GM12878 (cell line): ENCODE data around the gene IL19. TPM values are rescaled to one million over a fixed set of nuclear protein-coding genes. Genes with fewer than 3 reads are reported as not detected.

ENCODE experiments used
- BCL3 ChIP-seq: IDR thresholded peaks from 2 replicates; pipeline ENCODE4 v1.6.1; 2011; ENCODE audit warnings: borderline replicate concordance, low read depth, mild to moderate bottlenecking, moderate library complexity, low read length; ENCODE audit not compliant: insufficient read depth, poor library complexity, severe bottlenecking
- CEBPZ ChIP-seq: fragments of 150-350 bp; IDR thresholded peaks from 2 replicates; pipeline ENCODE4 v1.6.1; 2016; ENCODE audit warnings: low read depth, low read length
- CHD1 ChIP-seq: IDR thresholded peaks from 2 replicates; pipeline ENCODE4 v1.6.1; 2012; ENCODE audit warnings: low read depth, low read length, improper control_type of control experiment
- CHD2 ChIP-seq: IDR thresholded peaks from 2 replicates; pipeline ENCODE4 v1.6.1; 2011; ENCODE audit warnings: low read depth, low read length, improper control_type of control experiment, borderline replicate concordance
- EP300 ChIP-seq, 2 experiments: fragments of 150-350 bp in 1 of 2; IDR thresholded peaks; 2 replicates each; pipeline ENCODE4 v1.6.1; 2011 to 2012; ENCODE audit warnings: low read depth in 2 of 2, low read length in 2 of 2, borderline replicate concordance in 1 of 2, improper control_type of control experiment in 1 of 2, inconsistent platforms in 1 of 2; ENCODE audit not compliant: control insufficient read depth in 1 of 2
- EZH2 ChIP-seq: IDR thresholded peaks from 2 replicates; pipeline ENCODE4 v1.6.1; 2012; ENCODE audit warnings: low read depth, mild to moderate bottlenecking, control low read depth, inconsistent platforms, low read length, borderline replicate concordance; ENCODE audit not compliant: control insufficient read depth
- GATAD2B ChIP-seq: fragments of 450-650 bp; conservative IDR thresholded peaks from 2 replicates; pipeline ENCODE4 v1.6.1; 2017; ENCODE audit warnings: low read depth, mild to moderate bottlenecking, moderate library complexity
- LARP7 ChIP-seq: fragments of 450-650 bp; IDR thresholded peaks from 2 replicates; pipeline ENCODE4 v1.6.1; 2017; ENCODE audit warnings: mild to moderate bottlenecking
- NFIC ChIP-seq: IDR thresholded peaks from 2 replicates; pipeline ENCODE4 v1.6.1; 2012; ENCODE audit warnings: low read depth, mild to moderate bottlenecking, inconsistent platforms, low read length, moderate library complexity
- NFYA ChIP-seq: IDR thresholded peaks from 2 replicates; pipeline ENCODE4 v1.6.1; 2011; ENCODE audit warnings: low read depth, mild to moderate bottlenecking, low read length, improper control_type of control experiment, borderline replicate concordance
- NR2C1 ChIP-seq: fragments of 450-650 bp; IDR thresholded peaks from 2 replicates; pipeline ENCODE4 v1.6.1; 2017; ENCODE audit warnings: antibody characterized with exemption, mild to moderate bottlenecking, moderate library complexity
- PRDM15 ChIP-seq: fragments of 450-650 bp; formaldehyde crosslinking; IDR thresholded peaks from 2 replicates; pipeline ENCODE4 v1.4.0; 2020; ENCODE audit warnings: mild to moderate bottlenecking, moderate library complexity
- RFX5 ChIP-seq: IDR thresholded peaks from 2 replicates; pipeline ENCODE4 v1.6.1; 2011; ENCODE audit warnings: low read depth, low read length, improper control_type of control experiment
- SPI1 ChIP-seq: IDR thresholded peaks from 2 replicates; pipeline ENCODE4 v1.6.1; 2011; ENCODE audit warnings: low read depth, mild to moderate bottlenecking, low read length, moderate library complexity, borderline replicate concordance; ENCODE audit not compliant: insufficient read depth
- SRF ChIP-seq, 2 experiments: IDR thresholded peaks; 2 replicates each; pipeline ENCODE4 v1.6.1; 2011; ENCODE audit warnings: low read depth in 2 of 2, low read length in 2 of 2, mild to moderate bottlenecking in 1 of 2, moderate library complexity in 1 of 2
- TAF1 ChIP-seq: IDR thresholded peaks from 2 replicates; pipeline ENCODE4 v1.6.1; 2011; ENCODE audit warnings: mild to moderate bottlenecking, low read depth, low read length, borderline replicate concordance
- ZNF207 ChIP-seq: fragments of 450-650 bp; IDR thresholded peaks from 2 replicates; pipeline ENCODE4 v1.6.1; 2014; ENCODE audit warnings: antibody characterized with exemption, mild to moderate bottlenecking, borderline replicate concordance
- ZNF274 ChIP-seq: IDR thresholded peaks from one replicate; pipeline ENCODE4 v1.8.0; 2011; ENCODE audit not compliant: insufficient read length, insufficient read depth
- polyA plus RNA-seq, 11 experiments: library from polyadenylated mRNA; depleted of rRNA in 4 of 11; unstranded in 6 of 11; stranded (reverse) in 5 of 11; fragments of >200 nt; fragmentation: Nextera tagmentation in 4 of 11; fragmentation: Illumina TruSeq in 1 of 11; extraction: Ambion mirVana in 4 of 11; extraction: Trizol in 1 of 11; gene quantifications; 1 replicate in 1 of 11; 2 replicates in 10 of 11; pipeline versions ENCODE4 v1.2.1 to v1.2.3, GENCODE V29; 2011 to 2016; ENCODE audit warnings: inconsistent platforms in 2 of 11, missing spikeins in 2 of 11, low read depth in 1 of 11
- total RNA-seq, 4 experiments: library from RNA; depleted of rRNA in 3 of 4; stranded (reverse); fragments of >200 nt in 3 of 4; fragmentation: Illumina TruSeq in 1 of 4; extraction: Trizol in 1 of 4; gene quantifications; 2 replicates each; pipeline versions ENCODE4 v1.2.1 to v1.2.3, GENCODE V29; 2013 to 2021

The IL19 gene
- total and polyA plus RNA-seq, 10 of the 15 experiments (the other 5 are each of a cell fraction or from before 2014, with no cell fraction given) = 0.10 to 0.73 (median 0.28) TPM; not detected in 6

- TF ChIP-seq PRDM15 (CRISPR knock-in tag) (no peak), ZNF274 (no peak), BCL3 (peak; percentile 90), RFX5 (0 out of 2 replicates have a peak, but pooled peaks have one; percentile 13), GATAD2B (peak; percentile 98; the same call in 1 of the 2 replicates), TAF1 (0 out of 2 replicates have a peak, but pooled peaks have one; percentile 24), SRF (IDR thresholded peaks at IDR 0.05; ENCODE audit: low read depth in 2 of 2, low read length in 2 of 2) (0 out of 4 replicates have a peak, but pooled peaks of 1 of the 2 experiments have one; percentile 24), EP300 (IDR thresholded peaks at IDR 0.05; ENCODE audit: borderline replicate concordance in 1 of 2, control insufficient read depth in 1 of 2, low read depth in 2 of 2, low read length in 2 of 2) (peak; percentile 65 to 79; a peak in 3 of 4 replicates), NFYA (no peak), CEBPZ (no peak), CHD1 (no peak), LARP7 (0 out of 2 replicates have a peak, but pooled peaks have one; percentile 32), NR2C1 (no peak), ZNF207 (no peak; the same call in 1 of the 2 replicates), CHD2 (peak; percentile 72; the same call in 1 of the 2 replicates), SPI1 (no peak), EZH2 (no peak), NFIC (peak; percentile 84)
These were observed 1.3 kb upstream of the IL19 start (continued) for GRCh38 chr1:206769304-206769731.
